Neutrophil (primary cell): ENCODE results near the gene DCST1.
A peak's percentile ranks its signal among the peaks of the same experiment; 100 is the strongest.

Source experiments
- H3K27ac ChIP-seq: fragments of 200-600 bp; sonication (generic); 2 replicates; pipeline ENCODE4 v1.5.1; 2016; ENCODE audit warnings: mild to moderate bottlenecking, moderate library complexity
- H3K27me3 ChIP-seq: fragments of 200-600 bp; sonication (generic); 2 replicates; pipeline ENCODE4 v1.6.0; 2016; ENCODE audit warnings: mild to moderate bottlenecking
- H3K36me3 ChIP-seq: fragments of 200-600 bp; sonication (generic); 2 replicates; pipeline ENCODE4 v1.5.1; 2017
- H3K4me1 ChIP-seq, 2 experiments: fragments of 200-600 bp in 1 of 2; sonication (generic) in 1 of 2; 1 replicate in 1 of 2; 2 replicates in 1 of 2; pipeline versions ENCODE4 v1.5.1 to v1.6.1; 2013 to 2016; ENCODE audit warnings: low read depth in 1 of 2, low read length in 1 of 2, mild to moderate bottlenecking in 1 of 2, moderate library complexity in 1 of 2; ENCODE audit not compliant: control insufficient read depth in 1 of 2, insufficient read depth in 1 of 2
- H3K4me3 ChIP-seq, 2 experiments: fragments of 200-600 bp in 1 of 2; sonication (generic) in 1 of 2; 1 replicate in 1 of 2; 2 replicates in 1 of 2; pipeline ENCODE4 v1.5.1; 2013 to 2016; ENCODE audit warnings: low read depth in 1 of 2, low read length in 1 of 2, mild to moderate bottlenecking in 1 of 2, moderate library complexity in 1 of 2
- H3K9me3 ChIP-seq: fragments of 200-600 bp; sonication (generic); 2 replicates; pipeline ENCODE4 v1.5.1; 2016
- TF ChIP-seq, protein P1 (sequence below): fragments of 200-600 bp; sonication (generic); IDR thresholded peaks from 2 replicates; pipeline ENCODE4 v1.5.1; 2016; ENCODE audit warnings: antibody characterized with exemption

DCST1 gene

DNA sequence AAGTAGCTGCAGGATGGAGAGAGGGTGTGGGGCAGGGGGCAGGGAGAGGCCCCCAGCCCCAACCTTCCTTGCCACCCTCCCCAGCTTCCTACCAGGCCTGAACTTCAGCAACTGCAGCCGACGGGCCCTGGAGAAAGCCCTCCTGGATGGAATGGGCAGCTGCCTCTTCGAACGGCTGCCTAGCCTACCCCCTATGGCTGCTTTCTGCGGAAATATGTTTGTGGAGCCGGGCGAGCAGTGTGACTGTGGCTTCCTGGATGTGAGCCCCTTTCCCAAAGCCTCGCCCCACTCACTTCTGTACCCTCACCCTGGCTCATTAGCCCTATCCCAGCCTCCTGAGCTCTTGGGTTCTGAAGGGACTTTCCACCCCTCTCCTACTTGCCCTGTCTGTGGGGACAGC, 23.5 kb downstream of the DCST1 start:
- TF ChIP-seq, protein P1, sequence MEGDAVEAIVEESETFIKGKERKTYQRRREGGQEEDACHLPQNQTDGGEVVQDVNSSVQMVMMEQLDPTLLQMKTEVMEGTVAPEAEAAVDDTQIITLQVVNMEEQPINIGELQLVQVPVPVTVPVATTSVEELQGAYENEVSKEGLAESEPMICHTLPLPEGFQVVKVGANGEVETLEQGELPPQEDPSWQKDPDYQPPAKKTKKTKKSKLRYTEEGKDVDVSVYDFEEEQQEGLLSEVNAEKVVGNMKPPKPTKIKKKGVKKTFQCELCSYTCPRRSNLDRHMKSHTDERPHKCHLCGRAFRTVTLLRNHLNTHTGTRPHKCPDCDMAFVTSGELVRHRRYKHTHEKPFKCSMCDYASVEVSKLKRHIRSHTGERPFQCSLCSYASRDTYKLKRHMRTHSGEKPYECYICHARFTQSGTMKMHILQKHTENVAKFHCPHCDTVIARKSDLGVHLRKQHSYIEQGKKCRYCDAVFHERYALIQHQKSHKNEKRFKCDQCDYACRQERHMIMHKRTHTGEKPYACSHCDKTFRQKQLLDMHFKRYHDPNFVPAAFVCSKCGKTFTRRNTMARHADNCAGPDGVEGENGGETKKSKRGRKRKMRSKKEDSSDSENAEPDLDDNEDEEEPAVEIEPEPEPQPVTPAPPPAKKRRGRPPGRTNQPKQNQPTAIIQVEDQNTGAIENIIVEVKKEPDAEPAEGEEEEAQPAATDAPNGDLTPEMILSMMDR, result no peak
- peaks cover 27 to 30% of the 10 kb centered on the region in 2 experiments for H3K4me1 ChIP-seq
- peaks cover 68% of the 10 kb centered on the region for H3K36me3 ChIP-seq
- peaks cover 1% of the 10 kb centered on the region for H3K27me3 ChIP-seq
- H3K9me3 ChIP-seq, result no peaks in the 10 kb centered on the region
- no peak overlapping the region for H3K27ac ChIP-seq
- H3K4me3 ChIP-seq, result no peak overlapping the region

DNA sequence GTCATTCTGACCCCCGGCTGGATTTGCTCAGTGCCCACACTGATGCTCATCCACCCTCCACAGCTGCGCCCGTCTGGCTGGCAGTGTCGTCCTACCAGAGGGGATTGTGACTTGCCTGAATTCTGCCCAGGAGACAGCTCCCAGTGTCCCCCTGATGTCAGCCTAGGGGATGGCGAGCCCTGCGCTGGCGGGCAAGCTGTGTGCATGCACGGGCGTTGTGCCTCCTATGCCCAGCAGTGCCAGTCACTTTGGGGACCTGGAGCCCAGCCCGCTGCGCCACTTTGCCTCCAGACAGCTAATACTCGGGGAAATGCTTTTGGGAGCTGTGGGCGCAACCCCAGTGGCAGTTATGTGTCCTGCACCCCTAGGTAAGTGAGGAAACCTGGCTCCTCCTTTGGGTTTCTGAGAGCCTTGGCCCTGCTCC, 24.2 kb downstream of the DCST1 start:
- TF ChIP-seq, protein P1, result no peak
- Histone ChIP-seq H3K4me3 (no peak overlapping the region), H3K36me3 (peaks cover 68% of the 10 kb centered on the region), H3K9me3 (no peaks in the 10 kb centered on the region), H3K27ac (no peak overlapping the region), H3K4me1 (peaks cover 26 to 30% of the 10 kb centered on the region in 2 experiments), H3K27me3 (peaks cover 8% of the 10 kb centered on the region)

DNA sequence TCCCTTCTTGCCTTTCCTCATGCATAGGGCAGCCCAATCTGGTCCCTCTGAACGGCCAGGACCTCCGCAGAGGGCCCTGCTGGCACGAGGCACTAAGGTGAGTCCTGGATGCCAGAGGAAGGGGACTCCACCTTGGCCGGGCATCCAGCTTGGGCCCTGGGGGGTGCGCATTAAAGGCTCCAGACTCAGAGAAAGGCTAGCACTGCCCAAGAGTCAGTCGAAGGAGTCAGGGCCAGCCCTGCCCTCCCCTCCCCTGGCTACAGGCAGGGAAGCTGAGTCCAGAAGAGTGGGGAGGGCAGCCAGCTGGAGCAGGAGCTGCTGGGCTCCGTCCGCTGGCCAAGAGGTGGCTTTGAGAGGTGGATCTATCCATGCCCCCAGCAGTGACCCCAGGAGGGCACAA, 27.1 kb downstream of the DCST1 start:
- TF ChIP-seq, protein P1, result no peak
- H3K36me3 ChIP-seq, result peaks cover 54% of the 10 kb centered on the region
- no peak overlapping the region for H3K4me3 ChIP-seq
- peaks cover 29 to 36% of the 10 kb centered on the region in 2 experiments for H3K4me1 ChIP-seq
- H3K27ac ChIP-seq, result no peak overlapping the region
- no peaks in the 10 kb centered on the region for H3K9me3 ChIP-seq
- H3K27me3 ChIP-seq, result peaks cover 25% of the 10 kb centered on the region

DNA sequence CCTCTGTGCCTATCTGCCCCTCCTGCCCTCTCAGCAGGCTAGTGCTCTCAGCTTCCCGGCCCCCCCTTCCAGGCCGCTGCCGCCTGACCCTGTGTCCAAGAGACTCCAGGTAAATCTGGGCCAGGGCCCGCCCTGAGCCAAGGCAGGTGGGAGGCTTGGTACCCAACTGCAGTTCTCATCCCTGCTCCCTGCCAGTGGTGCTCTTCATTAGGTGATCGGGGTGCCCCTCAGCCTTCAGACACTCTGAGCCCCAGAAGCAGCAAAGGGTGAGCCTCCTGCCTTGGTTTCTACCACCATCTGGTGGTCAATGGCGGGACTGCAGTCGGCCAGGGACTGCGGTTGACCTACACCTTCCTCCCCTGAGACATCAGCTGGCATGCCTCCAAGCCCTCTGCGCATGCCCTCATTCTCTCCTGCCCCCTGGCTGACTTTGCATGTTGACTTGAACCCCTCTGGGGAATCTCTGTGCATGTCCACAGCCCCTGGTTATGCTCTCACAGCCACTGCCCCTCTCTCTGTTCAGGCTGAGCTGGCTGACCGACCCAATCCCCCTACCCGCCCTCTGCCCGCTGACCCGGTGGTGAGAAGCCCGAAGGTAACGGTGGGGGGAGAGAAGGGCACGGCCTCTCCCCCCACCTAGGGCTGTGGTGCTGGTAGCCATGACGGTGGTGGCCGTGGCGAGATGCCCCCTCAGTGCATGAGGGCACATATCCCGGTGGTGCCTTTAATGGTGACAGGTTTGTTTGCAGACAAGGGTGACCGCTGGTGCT, 27.9 kb downstream of the DCST1 start:
- TF ChIP-seq, protein P1, result peak; percentile 99
- Histone ChIP-seq H3K9me3 (no peaks in the 10 kb centered on the region), H3K4me3 (no peak overlapping the region), H3K27ac (peak overlapping the region; percentile 23), H3K27me3 (peaks cover 29% of the 10 kb centered on the region), H3K4me1 (peaks cover 29 to 36% of the 10 kb centered on the region in 2 experiments), H3K36me3 (peaks cover 46% of the 10 kb centered on the region)

DNA sequence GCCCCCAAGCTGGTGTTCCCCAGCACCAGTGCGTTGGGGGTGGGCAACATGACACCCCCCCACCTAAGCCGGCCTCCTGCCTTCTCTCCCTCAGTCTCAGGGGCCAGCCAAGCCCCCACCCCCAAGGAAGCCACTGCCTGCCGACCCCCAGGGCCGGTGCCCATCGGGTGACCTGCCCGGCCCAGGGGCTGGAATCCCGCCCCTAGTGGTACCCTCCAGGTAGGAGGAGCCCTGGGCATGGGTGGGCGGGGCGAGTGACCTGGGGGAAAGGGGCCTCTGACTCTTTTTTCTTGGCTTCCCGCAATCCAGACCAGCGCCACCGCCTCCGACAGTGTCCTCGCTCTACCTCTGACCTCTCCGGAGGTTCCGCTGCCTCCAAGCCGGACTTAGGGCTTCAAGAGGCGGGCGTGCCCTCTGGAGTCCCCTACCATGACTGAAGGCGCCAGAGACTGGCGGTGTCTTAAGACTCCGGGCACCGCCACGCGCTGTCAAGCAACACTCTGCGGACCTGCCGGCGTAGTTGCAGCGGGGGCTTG, 28.6 kb downstream of the DCST1 start:
- Histone ChIP-seq H3K4me1 (peaks cover 29 to 36% of the 10 kb centered on the region in 2 experiments), H3K9me3 (no peaks in the 10 kb centered on the region), H3K36me3 (peaks cover 40% of the 10 kb centered on the region), H3K27me3 (peaks cover 29% of the 10 kb centered on the region), H3K4me3 (no peak overlapping the region), H3K27ac (no peak overlapping the region)
- TF ChIP-seq, protein P1, result no peak
